GM03348 (cell line): ENCODE measurements around the gene AP5Z1.

Source experiments
- DNase-seq: peaks from one replicate; pipeline ENCODE4 v3.0.0; 2012; ENCODE audit warnings: low spot score

The AP5Z1 gene

GRCh38 chr7:4822677-4823076 is 47.3 kb downstream of the AP5Z1 start:
- DNase-seq: no peak

GRCh38 chr7:4823441-4824119 is 48.2 kb downstream of the AP5Z1 start:
- DNase-seq: no peak

GRCh38 chr7:4824120-4824775 is 48.8 kb downstream of the AP5Z1 start:
- DNase-seq: no peak

- DNase-seq: no peak
Measured at GRCh38 chr7:4825081-4825480, 49.7 kb downstream of the AP5Z1 start.

- no peak for DNase-seq
Measured at GRCh38 chr7:4828720-4829383, 53.4 kb downstream of the AP5Z1 start.

GRCh38 chr7:4830176-4830575 is 54.8 kb downstream of the AP5Z1 start:
- DNase-seq: peak; percentile 72

GRCh38 chr7:4831723-4832495 is 56.5 kb downstream of the AP5Z1 start:
- no peak for DNase-seq

GRCh38 chr7:4832711-4833110 is 57.3 kb downstream of the AP5Z1 start:
- no peak for DNase-seq

- no peak for DNase-seq
Measured at GRCh38 chr7:4833176-4833575, 57.8 kb downstream of the AP5Z1 start.

- no peak for DNase-seq
Measured at GRCh38 chr7:4833691-4834600, 58.5 kb downstream of the AP5Z1 start.

- no peak for DNase-seq
Measured at GRCh38 chr7:4834601-4835397, 59.4 kb downstream of the AP5Z1 start.

GRCh38 chr7:4835398-4836205 is 60.2 kb downstream of the AP5Z1 start:
- DNase-seq: no peak

- DNase-seq: no peak
Measured at GRCh38 chr7:4836206-4836661, 60.8 kb downstream of the AP5Z1 start.

GRCh38 chr7:4837041-4837802 is 61.8 kb downstream of the AP5Z1 start:
- no peak for DNase-seq

- DNase-seq: no peak
Measured at GRCh38 chr7:4837803-4838625, 62.6 kb downstream of the AP5Z1 start.

GRCh38 chr7:4838626-4839334 is 63.4 kb downstream of the AP5Z1 start:
- no peak for DNase-seq

GRCh38 chr7:4840079-4840501 is 64.7 kb downstream of the AP5Z1 start:
- no peak for DNase-seq
